HG03139 (cell line): ENCODE data around the gene TM9SF3.
"Not testable (repeated sequence)": the region's sequence is repeated elsewhere in the genome, so short reads cannot be mapped to it uniquely, and the experiment has no call there.

ENCODE experiments used
- ATAC-seq: cut with Tn5 transposase; IDR thresholded peaks from one replicate; pipeline ENCODE4 v1.9.1; 2021; ENCODE audit not compliant: unreplicated experiment

TM9SF3 gene

GRCh38 chr10:96600337-96600736, 13.5 kb upstream of the TM9SF3 start:
- ATAC-seq: no peak

GRCh38 chr10:96598846-96599245, 12.0 kb upstream of the TM9SF3 start:
- no peak for ATAC-seq

GRCh38 chr10:96596422-96597407, 9.9 kb upstream of the TM9SF3 start:
- ATAC-seq: no peak

GRCh38 chr10:96595741-96596140, 8.9 kb upstream of the TM9SF3 start:
- no peak for ATAC-seq

- ATAC-seq: no peak
Measured at GRCh38 chr10:96591946-96592345, 5.1 kb upstream of the TM9SF3 start.

GRCh38 chr10:96588616-96589419, 2.0 kb upstream of the TM9SF3 start:
- no peak for ATAC-seq

GRCh38 chr10:96588060-96588554, 1.3 kb upstream of the TM9SF3 start:
- ATAC-seq: no peak

GRCh38 chr10:96587264-96588059, 650 bp upstream of the TM9SF3 start:
- no peak for ATAC-seq

- ATAC-seq: peak; percentile 10
Measured at GRCh38 chr10:96585736-96586418, 935 bp downstream of the TM9SF3 start.

- ATAC-seq: no peak
Measured at GRCh38 chr10:96584474-96584873, 2.3 kb downstream of the TM9SF3 start.

- ATAC-seq: no peak
Measured at GRCh38 chr10:96584035-96584434, 2.8 kb downstream of the TM9SF3 start.

- ATAC-seq: no peak
Measured at GRCh38 chr10:96579133-96579532, 7.7 kb downstream of the TM9SF3 start.

- no peak for ATAC-seq
Measured at GRCh38 chr10:96578633-96579032, 8.2 kb downstream of the TM9SF3 start.

- ATAC-seq: no peak
Measured at GRCh38 chr10:96578022-96578421, 8.8 kb downstream of the TM9SF3 start.

- ATAC-seq: no peak
Measured at GRCh38 chr10:96577069-96577468, 9.7 kb downstream of the TM9SF3 start.

- ATAC-seq: no peak
Measured at GRCh38 chr10:96576277-96576980, 10.4 kb downstream of the TM9SF3 start.

GRCh38 chr10:96574564-96574963, 12.2 kb downstream of the TM9SF3 start:
- ATAC-seq: not testable (repeated sequence)

- no peak for ATAC-seq
Measured at GRCh38 chr10:96573036-96573435, 13.8 kb downstream of the TM9SF3 start.
